RWPE2 (cell line): ENCODE data around the gene KRT37.
A peak's percentile ranks its signal among the peaks of the same experiment; 100 is the strongest.

Source experiments
- ATAC-seq: fragments of 200-7000 bp; cut with Tn5 transposase; 3 replicates; pipeline ENCODE4 v1.9.1; 2021; ENCODE audit warnings: low read depth
- DNase-seq: peaks from one replicate; pipeline ENCODE4 v3.0.0-alpha.2; 2020; ENCODE audit warnings: low spot score
- H3K27ac ChIP-seq: fragments of 450-650 bp; 2 replicates; pipeline ENCODE4 v1.5.1; 2017; ENCODE audit warnings: mild to moderate bottlenecking; ENCODE audit not compliant: poor library complexity, severe bottlenecking
- H3K27me3 ChIP-seq: fragments of 250-450 bp; sonication (Bioruptor Pico); 2 replicates; pipeline ENCODE4 v1.5.1; 2021; ENCODE audit warnings: mild to moderate bottlenecking, moderate library complexity; ENCODE audit not compliant: insufficient read depth, poor library complexity, severe bottlenecking
- H3K36me3 ChIP-seq: fragments of 250-450 bp; sonication (Bioruptor Pico); 2 replicates; pipeline ENCODE4 v1.5.1; 2020; ENCODE audit warnings: low read depth, mild to moderate bottlenecking, moderate library complexity
- H3K4me1 ChIP-seq: fragments of 250-450 bp; sonication (Bioruptor Pico); 2 replicates; pipeline ENCODE4 v1.5.1; 2021; ENCODE audit warnings: mild to moderate bottlenecking, moderate library complexity; ENCODE audit not compliant: insufficient read depth, poor library complexity, severe bottlenecking
- H3K4me3 ChIP-seq: fragments of 250-450 bp; sonication (Bioruptor Pico); 2 replicates; pipeline ENCODE4 v1.5.1; 2021; ENCODE audit warnings: mild to moderate bottlenecking, moderate library complexity; ENCODE audit not compliant: severe bottlenecking
- H3K9me3 ChIP-seq: fragments of 250-450 bp; sonication (Bioruptor Pico); 2 replicates; pipeline ENCODE4 v1.5.1; 2021; ENCODE audit warnings: mild to moderate bottlenecking, moderate library complexity; ENCODE audit not compliant: severe bottlenecking
- TF ChIP-seq, protein P1 (sequence below): fragments of 450-650 bp; IDR thresholded peaks from one replicate; pipeline ENCODE4 v1.5.1; 2017; ENCODE audit warnings: mild to moderate bottlenecking, moderate library complexity; ENCODE audit not compliant: poor library complexity, severe bottlenecking

The KRT37 gene

DNA sequence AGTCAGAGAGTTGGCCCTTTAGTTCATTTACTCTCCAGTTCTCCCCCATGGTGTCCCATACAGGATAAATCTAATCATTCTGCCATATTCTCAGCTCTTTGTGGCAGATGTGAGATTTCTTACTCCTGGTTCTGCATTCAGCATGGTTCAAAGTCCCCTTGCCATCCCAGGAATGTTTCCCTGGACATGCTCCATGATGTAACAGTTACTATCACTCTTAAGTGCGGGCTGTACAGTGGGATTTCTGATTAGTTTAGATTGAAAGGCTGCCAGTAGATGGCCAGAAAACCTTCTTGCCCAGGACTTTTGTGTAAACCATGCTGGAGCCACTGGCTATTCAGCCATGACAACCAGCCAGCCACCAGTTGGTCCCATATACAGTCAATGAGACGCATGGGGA, 10.4 kb downstream of the KRT37 start:
- peaks cover 15% of the 10 kb centered on the region for H3K4me1 ChIP-seq
- no peak overlapping the region for H3K27ac ChIP-seq
- no peak overlapping the region for H3K4me3 ChIP-seq
- ATAC-seq (no peak), DNase-seq (no peak)
- TF ChIP-seq, protein P1, sequence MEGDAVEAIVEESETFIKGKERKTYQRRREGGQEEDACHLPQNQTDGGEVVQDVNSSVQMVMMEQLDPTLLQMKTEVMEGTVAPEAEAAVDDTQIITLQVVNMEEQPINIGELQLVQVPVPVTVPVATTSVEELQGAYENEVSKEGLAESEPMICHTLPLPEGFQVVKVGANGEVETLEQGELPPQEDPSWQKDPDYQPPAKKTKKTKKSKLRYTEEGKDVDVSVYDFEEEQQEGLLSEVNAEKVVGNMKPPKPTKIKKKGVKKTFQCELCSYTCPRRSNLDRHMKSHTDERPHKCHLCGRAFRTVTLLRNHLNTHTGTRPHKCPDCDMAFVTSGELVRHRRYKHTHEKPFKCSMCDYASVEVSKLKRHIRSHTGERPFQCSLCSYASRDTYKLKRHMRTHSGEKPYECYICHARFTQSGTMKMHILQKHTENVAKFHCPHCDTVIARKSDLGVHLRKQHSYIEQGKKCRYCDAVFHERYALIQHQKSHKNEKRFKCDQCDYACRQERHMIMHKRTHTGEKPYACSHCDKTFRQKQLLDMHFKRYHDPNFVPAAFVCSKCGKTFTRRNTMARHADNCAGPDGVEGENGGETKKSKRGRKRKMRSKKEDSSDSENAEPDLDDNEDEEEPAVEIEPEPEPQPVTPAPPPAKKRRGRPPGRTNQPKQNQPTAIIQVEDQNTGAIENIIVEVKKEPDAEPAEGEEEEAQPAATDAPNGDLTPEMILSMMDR: no peak
- no peaks in the 10 kb centered on the region for H3K36me3 ChIP-seq
- no peaks in the 10 kb centered on the region for H3K9me3 ChIP-seq
- no peaks in the 10 kb centered on the region for H3K27me3 ChIP-seq

DNA sequence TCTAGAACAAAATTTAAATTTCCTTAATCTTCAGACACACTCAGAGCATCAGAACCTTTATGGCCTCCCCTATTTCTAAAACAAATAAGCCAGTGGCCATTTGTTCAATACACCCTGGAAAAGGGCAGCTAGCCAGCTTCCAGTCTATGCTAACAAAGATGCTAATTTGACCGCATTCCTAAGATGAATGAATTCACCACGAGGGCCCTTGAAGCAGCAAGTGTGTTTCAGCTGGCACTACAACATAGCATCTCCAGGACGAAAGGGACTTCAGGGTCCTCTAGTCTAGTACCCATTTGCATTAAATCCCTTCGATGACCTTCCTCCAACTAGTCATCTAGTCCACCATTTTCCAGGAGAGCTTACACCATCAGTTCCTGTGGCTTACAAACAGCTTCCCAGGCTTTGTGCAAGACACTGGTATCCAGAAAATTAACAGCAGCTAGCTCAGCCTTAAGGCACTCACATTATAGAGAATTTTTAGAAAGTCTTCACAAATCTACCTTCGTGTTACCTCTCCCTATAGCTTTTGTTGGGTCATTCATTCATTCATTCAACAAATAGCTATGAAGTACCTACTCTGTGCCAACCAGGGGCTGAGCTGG, 10.9 kb downstream of the KRT37 start:
- TF ChIP-seq, protein P1: no peak
- Histone ChIP-seq H3K27me3 (no peaks in the 10 kb centered on the region), H3K36me3 (no peaks in the 10 kb centered on the region), H3K4me1 (peaks cover 13% of the 10 kb centered on the region), H3K9me3 (no peaks in the 10 kb centered on the region), H3K27ac (no peak overlapping the region), H3K4me3 (no peak overlapping the region)
- ATAC-seq: no peak
- no peak for DNase-seq

DNA sequence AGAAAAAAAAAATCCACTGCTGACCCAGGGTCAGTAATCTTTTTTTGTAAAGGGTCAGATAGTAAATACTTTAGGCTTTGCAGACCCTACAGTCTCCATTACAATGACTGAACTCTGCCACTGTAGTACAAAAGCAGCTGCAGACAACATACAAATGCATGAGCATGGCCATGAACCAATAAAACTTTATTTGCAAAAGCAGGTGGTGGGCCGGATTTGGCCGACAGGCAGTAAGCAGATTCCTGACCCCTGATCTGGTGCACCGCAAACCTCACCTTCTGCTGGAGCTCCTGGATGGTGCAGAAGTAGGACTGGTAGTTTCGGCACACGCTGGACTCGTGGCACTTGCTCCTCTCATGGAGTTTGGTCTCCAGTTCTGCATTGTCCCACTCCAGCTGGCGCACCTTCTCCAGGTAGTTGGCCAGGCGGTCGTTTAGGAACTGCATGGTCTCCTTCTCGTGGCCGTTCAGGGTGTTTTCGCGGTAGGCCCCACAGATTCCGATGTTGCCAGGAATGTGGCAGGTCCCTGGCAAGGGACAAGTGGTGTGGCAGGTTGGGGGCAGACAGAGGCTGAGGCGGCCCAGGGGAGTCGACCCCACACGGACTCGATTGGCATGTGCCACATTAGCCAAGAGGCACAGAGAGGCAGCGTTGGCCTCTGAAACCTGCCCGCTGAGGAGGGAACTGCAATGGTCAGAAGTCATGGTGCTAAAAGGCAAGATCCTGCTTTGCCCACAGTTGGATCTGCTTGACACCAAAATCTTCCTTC, 13.1 kb downstream of the KRT37 start:
- no peaks in the 10 kb centered on the region for H3K9me3 ChIP-seq
- H3K4me3 ChIP-seq: no peak overlapping the region
- H3K27me3 ChIP-seq: no peaks in the 10 kb centered on the region
- no peaks in the 10 kb centered on the region for H3K36me3 ChIP-seq
- no peak overlapping the region for H3K27ac ChIP-seq
- ATAC-seq (no peak), DNase-seq (no peak)
- no peaks in the 10 kb centered on the region for H3K4me1 ChIP-seq
- TF ChIP-seq, protein P1: no peak

DNA sequence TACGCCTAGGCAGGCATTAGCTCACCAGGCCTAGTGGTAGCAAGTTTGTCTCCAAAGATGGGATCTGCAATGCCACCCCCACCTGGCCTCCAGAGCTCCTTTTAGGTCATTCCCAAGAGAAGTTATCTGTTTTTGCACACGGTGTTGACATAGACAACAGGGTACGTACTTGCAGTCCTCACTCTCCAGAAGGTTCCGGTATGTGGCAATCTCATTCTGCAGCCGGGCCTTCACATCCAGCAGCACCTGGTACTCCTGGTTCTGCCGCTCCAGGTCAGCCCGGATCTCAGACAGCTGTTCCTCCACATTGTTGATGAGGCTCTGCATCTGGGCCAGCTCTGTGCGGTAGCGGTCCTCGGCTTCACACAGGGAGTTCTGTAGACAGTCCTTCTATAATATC, 17.2 kb downstream of the KRT37 start:
- Histone ChIP-seq H3K27ac (no peak overlapping the region), H3K4me1 (peaks cover 17% of the 10 kb centered on the region), H3K9me3 (no peaks in the 10 kb centered on the region), H3K27me3 (no peaks in the 10 kb centered on the region), H3K4me3 (no peak overlapping the region), H3K36me3 (no peaks in the 10 kb centered on the region)
- DNase-seq (no peak), ATAC-seq (no peak)
- TF ChIP-seq, protein P1: no peak

DNA sequence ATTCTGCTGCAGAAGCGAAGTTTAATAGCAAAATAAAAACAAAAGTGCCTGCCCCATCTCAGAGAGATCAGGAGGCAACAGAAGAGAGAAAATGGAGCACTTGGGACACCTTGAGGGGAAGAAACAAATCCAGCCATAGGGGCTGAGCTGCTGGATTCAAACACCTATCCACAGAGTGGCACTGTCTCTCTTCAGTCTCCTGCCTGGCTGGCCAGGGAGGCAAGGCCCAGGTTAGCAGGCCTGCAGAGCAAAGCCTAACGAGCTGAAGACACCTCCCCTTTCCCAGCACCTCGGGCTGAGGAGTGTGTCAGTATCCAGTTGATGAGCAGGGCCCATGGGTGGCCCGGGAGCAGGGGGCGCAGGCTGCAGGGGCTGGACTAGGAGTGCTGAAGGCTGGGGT, 18.2 kb downstream of the KRT37 start:
- ATAC-seq (peak; percentile 31; the same call in 1 of the 3 replicates), DNase-seq (no peak)
- no peak overlapping the region for H3K4me3 ChIP-seq
- peaks cover 17% of the 10 kb centered on the region for H3K4me1 ChIP-seq
- no peaks in the 10 kb centered on the region for H3K27me3 ChIP-seq
- no peaks in the 10 kb centered on the region for H3K9me3 ChIP-seq
- TF ChIP-seq, protein P1: peak; percentile 44
- no peaks in the 10 kb centered on the region for H3K36me3 ChIP-seq
- H3K27ac ChIP-seq: no peak overlapping the region
